WERI-Rb-1 (cell line): Measurements from ENCODE around the gene CUX1.
"Not testable (repeated sequence)": the region's sequence is repeated elsewhere in the genome, so short reads cannot be mapped to it uniquely, and the experiment has no call there.

Experiments used
- DNase-seq: peaks from one replicate; pipeline ENCODE4 v3.0.0-alpha.2; 2020
- H3K27ac ChIP-seq: fragments of 250-450 bp; sonication (Bioruptor Pico); 2 replicates; pipeline ENCODE4 v1.5.1; 2020; ENCODE audit warnings: mild to moderate bottlenecking, moderate library complexity
- H3K27me3 ChIP-seq: fragments of 250-450 bp; sonication (Bioruptor Pico); 2 replicates; pipeline ENCODE4 v1.5.1; 2021; ENCODE audit warnings: mild to moderate bottlenecking, low read depth, moderate library complexity; ENCODE audit not compliant: insufficient read depth, severe bottlenecking
- H3K36me3 ChIP-seq: fragments of 250-450 bp; sonication (Bioruptor Pico); 2 replicates; pipeline ENCODE4 v1.5.1; 2020; ENCODE audit warnings: mild to moderate bottlenecking, moderate library complexity
- H3K4me3 ChIP-seq: 2 replicates; pipeline ENCODE4 v1.5.1; 2011; ENCODE audit warnings: low read depth, mild to moderate bottlenecking, control low read depth, low read length
- H3K9me3 ChIP-seq: fragments of 250-450 bp; sonication (Bioruptor Pico); 2 replicates; pipeline ENCODE4 v1.5.1; 2021; ENCODE audit warnings: mild to moderate bottlenecking, moderate library complexity; ENCODE audit not compliant: severe bottlenecking
- CTCF ChIP-seq: IDR thresholded peaks from 2 replicates; pipeline ENCODE4 v1.5.1; 2011; ENCODE audit warnings: low read depth, mild to moderate bottlenecking, control low read depth, inconsistent platforms, low read length

Gene CUX1

GRCh38 chr7:102180727-102181126 lies 363.3 kb downstream of the CUX1 start:
- H3K27ac ChIP-seq = no peak overlapping the region
- H3K27me3 ChIP-seq = no peaks in the 10 kb centered on the region
- H3K9me3 ChIP-seq = no peaks in the 10 kb centered on the region
- peaks cover 33% of the 10 kb centered on the region for H3K36me3 ChIP-seq
- no peak overlapping the region for H3K4me3 ChIP-seq
- no peak for DNase-seq
- no peak for TF ChIP-seq CTCF

GRCh38 chr7:102181517-102181916 lies 364.1 kb downstream of the CUX1 start:
- Histone ChIP-seq H3K36me3 (peaks cover 38% of the 10 kb centered on the region), H3K4me3 (no peak overlapping the region), H3K27ac (no peak overlapping the region), H3K9me3 (no peaks in the 10 kb centered on the region), H3K27me3 (no peaks in the 10 kb centered on the region)
- TF ChIP-seq CTCF = no peak
- no peak for DNase-seq

GRCh38 chr7:102182016-102182415 lies 364.6 kb downstream of the CUX1 start:
- no peak for TF ChIP-seq CTCF
- Histone ChIP-seq H3K36me3 (peaks cover 38% of the 10 kb centered on the region), H3K27ac (no peak overlapping the region), H3K4me3 (no peak overlapping the region), H3K9me3 (no peaks in the 10 kb centered on the region), H3K27me3 (no peaks in the 10 kb centered on the region)
- no peak for DNase-seq

- H3K9me3 ChIP-seq, DNase-seq, H3K27me3 ChIP-seq, H3K27ac ChIP-seq, H3K4me3 ChIP-seq: not testable (repeated sequence)
- H3K36me3 ChIP-seq = peaks cover 38% of the 10 kb centered on the region
These were observed 366.4 kb downstream of the CUX1 start for GRCh38 chr7:102183848-102184247.

- no peaks in the 10 kb centered on the region for H3K9me3 ChIP-seq
- H3K36me3 ChIP-seq = peaks cover 33% of the 10 kb centered on the region
- H3K27me3 ChIP-seq = no peaks in the 10 kb centered on the region
- TF ChIP-seq CTCF = no peak
- no peak overlapping the region for H3K27ac ChIP-seq
- no peak overlapping the region for H3K4me3 ChIP-seq
- no peak for DNase-seq
These were observed 366.9 kb downstream of the CUX1 start for GRCh38 chr7:102184303-102184702.

GRCh38 chr7:102185796-102186195 lies 368.4 kb downstream of the CUX1 start:
- H3K27ac ChIP-seq = no peak overlapping the region
- peaks cover 42% of the 10 kb centered on the region for H3K36me3 ChIP-seq
- no peaks in the 10 kb centered on the region for H3K27me3 ChIP-seq
- no peak for TF ChIP-seq CTCF
- DNase-seq = no peak
- no peak overlapping the region for H3K4me3 ChIP-seq
- H3K9me3 ChIP-seq = no peaks in the 10 kb centered on the region
